Colonic mucosa (tissue), 4 donors: Measurements from ENCODE around the gene PLEK. TPM values are rescaled to one million over a fixed set of nuclear protein-coding genes. Genes with fewer than 3 reads are reported as not detected.

Source experiments
- DNase-seq: peaks from one replicate; pipeline ENCODE4 v3.0.0-alpha.2; 2020
- H3K27ac ChIP-seq: fragments of 200-600 bp; one replicate; pipeline ENCODE4 v1.8.0; 2021
- H3K27me3 ChIP-seq: fragments of 200-600 bp; one replicate; pipeline ENCODE4 v1.8.0; 2021
- H3K36me3 ChIP-seq: fragments of 200-600 bp; one replicate; pipeline ENCODE4 v1.8.0; 2021
- H3K4me1 ChIP-seq: fragments of 200-600 bp; one replicate; pipeline ENCODE4 v1.8.0; 2021; ENCODE audit warnings: mild to moderate bottlenecking
- H3K4me3 ChIP-seq: fragments of 200-600 bp; one replicate; pipeline ENCODE4 v1.8.0; 2021
- H3K9ac ChIP-seq, 2 donors: one replicate each; pipeline ENCODE4 v1.7.0; 2013; ENCODE audit warnings: control low read depth in 2 of 2, low read depth in 2 of 2, low read length in 2 of 2
- H3K9me3 ChIP-seq: fragments of 200-600 bp; one replicate; pipeline ENCODE4 v1.8.0; 2021
- intact Hi-C: fragments of 100-400 bp; cut with DNase I; formaldehyde crosslinking; loops from one replicate; pipeline ENCODE4 v1.14.1; 2022
- total RNA-seq, 2 donors: library from RNA; stranded (reverse); fragmentation: NEBNext Ultra II Directional in 1 of 2; extraction: Animal tissue kit (Norgen Biotek cat#: 25700) in 1 of 2; gene quantifications; one replicate each; pipeline ENCODE4 v1.2.1, GENCODE V29; 2021
- TF ChIP-seq, protein P1 (sequence below): fragments of 200-600 bp; IDR thresholded peaks from one replicate; pipeline ENCODE4 v1.8.0; 2022; ENCODE audit warnings: antibody characterized with exemption, mild to moderate bottlenecking
- donor health status: healthy.
- donor health status: DM: no; HTN: no; CAD: no.
- donor health status: DM: no; HTN: no; CAD: no.

PLEK gene
- total RNA-seq: 1 to 10 TPM; 2.6 to 5.1 TPM

DNA sequence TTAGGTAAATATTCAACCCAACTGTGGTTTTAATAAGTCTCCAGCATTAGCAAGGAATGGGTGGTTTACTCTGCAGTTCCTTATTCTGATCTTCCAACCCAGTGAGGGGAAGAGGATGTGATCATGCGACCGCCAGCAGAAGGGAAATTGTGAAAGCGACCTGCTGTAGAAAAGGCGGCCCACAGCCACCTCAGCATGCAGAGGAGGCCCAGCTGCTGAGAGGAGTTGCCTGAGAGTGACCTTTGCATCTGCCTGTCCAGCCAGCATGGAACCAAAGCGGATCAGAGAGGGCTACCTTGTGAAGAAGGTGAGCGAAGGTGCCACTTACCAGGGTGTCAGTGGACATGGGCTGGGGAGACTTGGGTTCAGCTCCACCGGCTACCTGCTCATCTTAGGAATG is at the start of gene PLEK:
Gene PLEK, plus strand, starts transcription at position 196 of the 400 bp plus-strand sequence. Its CDS starts 70 bp downstream, at position 266.
- no peaks in the 10 kb centered on the region for H3K27me3 ChIP-seq

DNA sequence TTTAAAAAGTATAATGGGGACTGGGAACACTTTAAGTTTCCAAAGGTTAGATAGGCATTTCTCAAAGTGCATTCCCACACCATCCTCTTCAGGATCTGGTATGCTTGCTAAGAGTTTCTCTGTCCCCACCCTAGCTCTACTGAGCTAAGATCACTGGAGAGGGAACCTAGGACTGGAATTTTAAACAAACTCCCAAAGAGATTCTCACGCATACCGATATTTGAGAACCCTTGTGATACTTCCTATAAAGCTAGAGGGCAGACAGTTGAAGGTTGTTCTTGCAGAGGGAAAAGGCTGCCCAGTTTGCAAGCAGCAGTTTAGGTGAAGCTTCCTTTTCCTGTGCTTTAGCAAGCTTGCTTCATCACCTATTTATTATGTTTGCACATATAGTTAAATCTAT is 49.0 kb upstream of the PLEK start:
- no peaks in the 10 kb centered on the region for H3K9me3 ChIP-seq
- no peak overlapping the region for H3K9ac ChIP-seq
- TF ChIP-seq, protein P1, sequence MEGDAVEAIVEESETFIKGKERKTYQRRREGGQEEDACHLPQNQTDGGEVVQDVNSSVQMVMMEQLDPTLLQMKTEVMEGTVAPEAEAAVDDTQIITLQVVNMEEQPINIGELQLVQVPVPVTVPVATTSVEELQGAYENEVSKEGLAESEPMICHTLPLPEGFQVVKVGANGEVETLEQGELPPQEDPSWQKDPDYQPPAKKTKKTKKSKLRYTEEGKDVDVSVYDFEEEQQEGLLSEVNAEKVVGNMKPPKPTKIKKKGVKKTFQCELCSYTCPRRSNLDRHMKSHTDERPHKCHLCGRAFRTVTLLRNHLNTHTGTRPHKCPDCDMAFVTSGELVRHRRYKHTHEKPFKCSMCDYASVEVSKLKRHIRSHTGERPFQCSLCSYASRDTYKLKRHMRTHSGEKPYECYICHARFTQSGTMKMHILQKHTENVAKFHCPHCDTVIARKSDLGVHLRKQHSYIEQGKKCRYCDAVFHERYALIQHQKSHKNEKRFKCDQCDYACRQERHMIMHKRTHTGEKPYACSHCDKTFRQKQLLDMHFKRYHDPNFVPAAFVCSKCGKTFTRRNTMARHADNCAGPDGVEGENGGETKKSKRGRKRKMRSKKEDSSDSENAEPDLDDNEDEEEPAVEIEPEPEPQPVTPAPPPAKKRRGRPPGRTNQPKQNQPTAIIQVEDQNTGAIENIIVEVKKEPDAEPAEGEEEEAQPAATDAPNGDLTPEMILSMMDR: no peak
- H3K4me3 ChIP-seq: no peak overlapping the region
- H3K4me1 ChIP-seq: no peaks in the 10 kb centered on the region
- no peak overlapping the region for H3K27ac ChIP-seq
- no peaks in the 10 kb centered on the region for H3K36me3 ChIP-seq
- intact Hi-C loops: no loop called here
- peaks cover 15% of the 10 kb centered on the region for H3K27me3 ChIP-seq
- DNase-seq: no peak

More for the DNA sequence above, at the start of gene PLEK:
- no peaks in the 10 kb centered on the region for H3K4me1 ChIP-seq
- peak within 1 kb of the TSS; percentile 38 for H3K27ac ChIP-seq
- H3K36me3 ChIP-seq: no peaks in the 10 kb centered on the region
- no peaks in the 10 kb centered on the region for H3K9me3 ChIP-seq
- TF ChIP-seq, protein P1: no peak
- H3K4me3 ChIP-seq: peak within 1 kb of the TSS; percentile 22
- intact Hi-C loops: loop anchor here (5.0 kb wide), 1 partner anchor 77 kb away; no protein-coding TSS in a partner anchor
- H3K9ac ChIP-seq: peak within 1 kb of the TSS; percentile 35 to 68
- DNase-seq: peak; percentile 46

GRCh38 chr2:68317971-68318913 is 46.8 kb upstream of the PLEK start:
- Histone ChIP-seq H3K36me3 (no peaks in the 10 kb centered on the region), H3K9ac (peak overlapping the region; percentile 48 to 81), H3K27ac (peak overlapping the region; percentile 80), H3K9me3 (no peaks in the 10 kb centered on the region), H3K4me3 (peak overlapping the region; percentile 52), H3K4me1 (no peaks in the 10 kb centered on the region), H3K27me3 (peaks cover 15% of the 10 kb centered on the region)
- TF ChIP-seq, protein P1: no peak
- DNase-seq: no peak
- intact Hi-C loops: no loop called here

- Histone ChIP-seq H3K9me3 (no peaks in the 10 kb centered on the region), H3K27me3 (peaks cover 15% of the 10 kb centered on the region), H3K4me3 (peak overlapping the region; percentile 52), H3K36me3 (no peaks in the 10 kb centered on the region), H3K9ac (peak overlapping the region; percentile 48 to 81), H3K4me1 (no peaks in the 10 kb centered on the region), H3K27ac (peak overlapping the region; percentile 80)
- peak; percentile 20 for DNase-seq
- intact Hi-C loops: no loop called here
- TF ChIP-seq, protein P1: no peak
Observed at GRCh38 chr2:68318914-68319397, 46.1 kb upstream of the PLEK start.

- Histone ChIP-seq H3K36me3 (no peaks in the 10 kb centered on the region), H3K9me3 (no peaks in the 10 kb centered on the region), H3K4me3 (peak within 1 kb of the TSS; percentile 52), H3K9ac (peak within 1 kb of the TSS; percentile 48 to 81), H3K27me3 (peaks cover 15% of the 10 kb centered on the region), H3K4me1 (no peaks in the 10 kb centered on the region), H3K27ac (peak within 1 kb of the TSS; percentile 80)
- peak; percentile 50 for DNase-seq
- intact Hi-C loops: no loop called here
- TF ChIP-seq, protein P1: no peak
Observed at GRCh38 chr2:68319398-68320117, 45.5 kb upstream of the PLEK start, which contains the start of gene CNRIP1. Gene CNRIP1, minus strand, starts transcription at chr2:68319949. Its CDS starts 549 bp downstream, at chr2:68319400.
